Endothelial cell of umbilical vein (primary cell): Measurements from ENCODE around the gene NFATC3.

Experiments used
- CTCF ChIP-seq, 2 donors: IDR thresholded peaks; 1 replicate in 1 of 2; 2 replicates in 1 of 2; pipeline ENCODE4 v1.5.1; 2011; ENCODE audit warnings: low read length in 2 of 2, mild to moderate bottlenecking in 2 of 2, moderate library complexity in 2 of 2, control low read depth in 1 of 2, inconsistent platforms in 1 of 2, low read depth in 1 of 2; ENCODE audit not compliant: insufficient read depth in 1 of 2; ENCODE audit errors: extremely low read depth in 1 of 2
- EZH2 ChIP-seq: IDR thresholded peaks from 2 replicates; pipeline ENCODE4 v1.6.1; 2012; ENCODE audit warnings: borderline replicate concordance, low read depth, mild to moderate bottlenecking, moderate library complexity, low read length, inconsistent platforms; ENCODE audit not compliant: severe bottlenecking
- FOS ChIP-seq: IDR thresholded peaks from 2 replicates; pipeline ENCODE4 v1.6.1; 2011; ENCODE audit warnings: mild to moderate bottlenecking, low read length, moderate library complexity, borderline replicate concordance; ENCODE audit not compliant: insufficient read depth
- GATA2 ChIP-seq: IDR thresholded peaks from 2 replicates; pipeline ENCODE4 v1.7.0; 2011; ENCODE audit warnings: low read depth, mild to moderate bottlenecking, moderate library complexity, mixed read lengths, low read length; ENCODE audit not compliant: insufficient read length, insufficient read depth
- MAX ChIP-seq: IDR thresholded peaks from 2 replicates; pipeline ENCODE4 v1.6.1; 2011; ENCODE audit not compliant: insufficient read depth, insufficient read length
- MYC ChIP-seq: IDR thresholded peaks from one replicate; pipeline ENCODE4 v1.6.1; 2011; ENCODE audit warnings: mild to moderate bottlenecking, low read depth, low read length
- POLR2A ChIP-seq: IDR thresholded peaks from 2 replicates; pipeline ENCODE4 v1.6.1; 2012; ENCODE audit warnings: low read depth, mild to moderate bottlenecking, control low read depth, low read length
- POLR2AphosphoS5 ChIP-seq: IDR thresholded peaks from 2 replicates; pipeline ENCODE4 v1.6.1; 2012; ENCODE audit warnings: low read depth, mild to moderate bottlenecking, control low read depth, low read length, moderate library complexity; ENCODE audit not compliant: insufficient read depth

- TF ChIP-seq CTCF (IDR thresholded peaks at IDR 0.05; ENCODE audit: extremely low read depth in 1 of 2, insufficient read depth in 1 of 2, low read depth in 1 of 2, low read length in 2 of 2) (no peak), POLR2AphosphoS5 (no peak), POLR2A (no peak), FOS (no peak), EZH2 (no peak), MYC (no peak), MAX (no peak), GATA2 (no peak)
These were observed 58.8 kb downstream of the NFATC3 start for GRCh38 chr16:68144008-68144407.
